ENCODE data around the gene E2F6. TPM values are rescaled to one million over a fixed set of nuclear protein-coding genes. Genes with fewer than 3 reads are reported as not detected.

The E2F6 gene
- total and polyA plus RNA-seq, 9 of the 15 experiments (the other 6 are each of a cell fraction or from before 2014, with no cell fraction given): 13.6 to 33.9 (median 26.1) TPM

GRCh38 chr2:11435036-11435435, 30.9 kb downstream of the E2F6 start:
- no peak overlapping the region for H3K4me3 ChIP-seq
- H3K4me1 ChIP-seq (replicated peaks in 1 of 2; ENCODE audit: control insufficient read depth in 2 of 2, insufficient read depth in 2 of 2, low read length in 2 of 2): no peaks in the 10 kb centered on the region
- no peak overlapping the region for H2AFZ ChIP-seq (ENCODE audit: low read depth, low read length)
- ChIA-PET POLR2A (interaction anchor here (0.6 to 0.7 kb wide), 2 partner anchors 101 to 280 kb away, joined by 3 to 4 read pairs; partner anchors contain the start of gene SLC66A3), CTCF (ENCODE audit: low intra/inter-chr PET ratio) (no interaction called here)
- no peaks in the 10 kb centered on the region for H3K79me2 ChIP-seq (ENCODE audit: control insufficient read depth, insufficient read depth, low read length)
- no peak for FAIRE-seq
- H3K27ac ChIP-seq (ENCODE audit: extremely low read depth, low read depth, low read length): no peak overlapping the region
- no peak overlapping the region for H3K9ac ChIP-seq (ENCODE audit: insufficient read depth in 1 of 2, low read depth in 2 of 2, low read length in 2 of 2)
- BruUV-seq (replicated peaks): no TSS peak
- DNase-seq (ENCODE audit: extremely low read depth in 1 of 4, low spot score in 3 of 4): no peak
- H4K20me1 ChIP-seq (replicated peaks; ENCODE audit: control insufficient read depth, insufficient read depth, low read length): no peaks in the 10 kb centered on the region
- no peaks in the 10 kb centered on the region; the same call in 1 of the 2 replicates for H3K9me3 ChIP-seq (replicated peaks; ENCODE audit: control insufficient read depth, insufficient read depth, low read depth, low read length)
- no peaks in the 10 kb centered on the region for H3K9me1 ChIP-seq (ENCODE audit: control insufficient read depth, insufficient read depth, low read length)
- H3K36me3 ChIP-seq (ENCODE audit: control insufficient read depth, insufficient read depth, low read length): peaks cover 4% of the 10 kb centered on the region; the same call in 1 of the 3 replicates
- intact Hi-C loops (cut with micrococcal nuclease) (no loop called here), in situ Hi-C loops (cut with MboI) (no loop called here)
- WGBS (ENCODE audit: insufficient coverage, low coverage, missing lambda C conversion rate): 86% methylated on average over 8 of the region's 8 CpGs
- ATAC-seq: no peak
- H3K4me2 ChIP-seq (ENCODE audit: insufficient read depth, low read length): no peak overlapping the region
- TF ChIP-seq, protein P1, sequence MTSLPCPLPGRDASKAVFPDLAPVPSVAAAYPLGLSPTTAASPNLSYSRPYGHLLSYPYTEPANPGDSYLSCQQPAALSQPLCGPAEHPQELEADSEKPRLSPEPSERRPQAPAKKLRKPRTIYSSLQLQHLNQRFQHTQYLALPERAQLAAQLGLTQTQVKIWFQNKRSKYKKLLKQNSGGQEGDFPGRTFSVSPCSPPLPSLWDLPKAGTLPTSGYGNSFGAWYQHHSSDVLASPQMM (CRISPR knock-in tag; IDR thresholded peaks at IDR 0.05): no peak
- no peak for TF ChIP-seq ZKSCAN1 (IDR thresholded peaks at IDR 0.05; ENCODE audit: low read depth, low read length)
- TF ChIP-seq EGR1 (conservative IDR thresholded peaks at IDR 0.05): no peak
- TF ChIP-seq MTA3 (IDR thresholded peaks at IDR 0.05; ENCODE audit: borderline replicate concordance): no peak
- TF ChIP-seq ARID1B (IDR thresholded peaks at IDR 0.05): no peak
- no peak for TF ChIP-seq ZNF695 (CRISPR knock-in tag; IDR thresholded peaks at IDR 0.05)
- no peak for TF ChIP-seq SRSF1 (IDR thresholded peaks at IDR 0.05; ENCODE audit: low read depth, low read length)
- TF ChIP-seq, protein P2, sequence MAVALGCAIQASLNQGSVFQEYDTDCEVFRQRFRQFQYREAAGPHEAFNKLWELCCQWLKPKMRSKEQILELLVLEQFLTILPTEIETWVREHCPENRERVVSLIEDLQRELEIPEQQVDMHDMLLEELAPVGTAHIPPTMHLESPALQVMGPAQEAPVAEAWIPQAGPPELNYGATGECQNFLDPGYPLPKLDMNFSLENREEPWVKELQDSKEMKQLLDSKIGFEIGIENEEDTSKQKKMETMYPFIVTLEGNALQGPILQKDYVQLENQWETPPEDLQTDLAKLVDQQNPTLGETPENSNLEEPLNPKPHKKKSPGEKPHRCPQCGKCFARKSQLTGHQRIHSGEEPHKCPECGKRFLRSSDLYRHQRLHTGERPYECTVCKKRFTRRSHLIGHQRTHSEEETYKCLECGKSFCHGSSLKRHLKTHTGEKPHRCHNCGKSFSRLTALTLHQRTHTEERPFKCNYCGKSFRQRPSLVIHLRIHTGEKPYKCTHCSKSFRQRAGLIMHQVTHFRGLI (CRISPR knock-in tag; IDR thresholded peaks at IDR 0.05): no peak
- no peak for TF ChIP-seq MXD1 (CRISPR knock-in tag; IDR thresholded peaks at IDR 0.05; ENCODE audit: borderline replicate concordance, poor library complexity, severe bottlenecking)
- TF ChIP-seq, protein P3, sequence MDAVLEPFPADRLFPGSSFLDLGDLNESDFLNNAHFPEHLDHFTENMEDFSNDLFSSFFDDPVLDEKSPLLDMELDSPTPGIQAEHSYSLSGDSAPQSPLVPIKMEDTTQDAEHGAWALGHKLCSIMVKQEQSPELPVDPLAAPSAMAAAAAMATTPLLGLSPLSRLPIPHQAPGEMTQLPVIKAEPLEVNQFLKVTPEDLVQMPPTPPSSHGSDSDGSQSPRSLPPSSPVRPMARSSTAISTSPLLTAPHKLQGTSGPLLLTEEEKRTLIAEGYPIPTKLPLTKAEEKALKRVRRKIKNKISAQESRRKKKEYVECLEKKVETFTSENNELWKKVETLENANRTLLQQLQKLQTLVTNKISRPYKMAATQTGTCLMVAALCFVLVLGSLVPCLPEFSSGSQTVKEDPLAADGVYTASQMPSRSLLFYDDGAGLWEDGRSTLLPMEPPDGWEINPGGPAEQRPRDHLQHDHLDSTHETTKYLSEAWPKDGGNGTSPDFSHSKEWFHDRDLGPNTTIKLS (IDR thresholded peaks at IDR 0.05; ENCODE audit: borderline replicate concordance, low read depth): no peak
- no peak for TF ChIP-seq NUFIP1 (IDR thresholded peaks at IDR 0.05; ENCODE audit: partially characterized antibody)
- no peak for TF ChIP-seq NR2C2 (CRISPR knock-in tag; IDR thresholded peaks at IDR 0.05)
- no peak for TF ChIP-seq NR2C2 (tag; IDR thresholded peaks at IDR 0.05)
- H3K27me3 ChIP-seq (ENCODE audit: control insufficient read depth in 2 of 2, insufficient read depth in 2 of 2, low read length in 2 of 2): no peaks in the 10 kb centered on the region

Measured in K562 (cell line).